Stomach (tissue), 9 donors: ENCODE measurements around the gene ZSWIM3. TPM values are rescaled to one million over a fixed set of nuclear protein-coding genes. Genes with fewer than 3 reads are reported as not detected.
A peak's percentile ranks its signal among the peaks of the same experiment; 100 is the strongest.

Experiments used
- DNase-seq, 2 donors: peaks; one replicate each; pipeline versions ENCODE4 v3.0.0 to v3.0.0-alpha.2; 2013 to 2019
- H3K27ac ChIP-seq, 5 donors: fragments of 200-600 bp in 4 of 5; sonication (generic) in 4 of 5; one replicate each; pipeline ENCODE4 v1.5.1; 2013 to 2019; ENCODE audit warnings: mild to moderate bottlenecking in 1 of 5, moderate library complexity in 1 of 5
- H3K27me3 ChIP-seq, 3 donors: fragments of 200-600 bp; sonication (generic); one replicate each; pipeline ENCODE4 v1.5.1; 2017 to 2019; ENCODE audit warnings: mixed run types in 1 of 3
- H3K36me3 ChIP-seq, 4 donors: fragments of 200-600 bp; sonication (generic); 1 replicate in 3 of 4; 2 replicates in 1 of 4; pipeline ENCODE4 v1.5.1; 2016 to 2019
- H3K4me1 ChIP-seq, 4 donors: fragments of 200-600 bp; sonication (generic); one replicate each; pipeline ENCODE4 v1.5.1; 2016 to 2019
- H3K4me3 ChIP-seq, 4 donors: fragments of 200-600 bp; sonication (generic) in 3 of 4; one replicate each; pipeline ENCODE4 v1.5.1; 2016 to 2019; ENCODE audit warnings: mild to moderate bottlenecking in 1 of 4
- H3K9me3 ChIP-seq, 4 donors: fragments of 200-600 bp; sonication (generic); one replicate each; pipeline ENCODE4 v1.5.1; 2016 to 2019
- CTCF ChIP-seq, 7 experiments: fragments of 450-650 bp in 4 of 7; fragments of 200-600 bp in 3 of 7; sonication (generic) in 3 of 7; IDR thresholded peaks; one replicate each; pipeline ENCODE4 v1.5.1; 2016 to 2019; ENCODE audit warnings: antibody characterized with exemption in 7 of 7, control low read depth in 2 of 7, mild to moderate bottlenecking in 1 of 7
- EP300 ChIP-seq: sonication (generic); formaldehyde crosslinking; IDR thresholded peaks from one replicate; pipeline ENCODE4 v1.6.1; 2017; ENCODE audit warnings: antibody characterized with exemption
- POLR2A ChIP-seq, 4 donors: fragments of 450-650 bp; IDR thresholded peaks; one replicate each; pipeline ENCODE4 v1.6.1; 2016; ENCODE audit warnings: antibody characterized with exemption in 4 of 4, control low read depth in 2 of 4, mild to moderate bottlenecking in 1 of 4, moderate library complexity in 1 of 4
- POLR2AphosphoS5 ChIP-seq, 3 donors: sonication (generic); formaldehyde crosslinking; IDR thresholded peaks; one replicate each; pipeline ENCODE4 v1.6.1; 2016; ENCODE audit warnings: antibody characterized with exemption in 3 of 3
- WGBS, 5 donors: extraction: QIAGEN DNeasy Blood & Tissue Kit in 3 of 5; methylation state at CpG; one replicate each; pipeline versions ENCODE4 v1.1.5 to v1.1.7; 2013 to 2018; 5-methylcytosine and 5-hydroxymethylcytosine counted together
- intact Hi-C: fragments of 100-400 bp; cut with DNase I; formaldehyde crosslinking; loops from one replicate; pipeline ENCODE4 v1.15.1; 2023; ENCODE audit warnings: low total_unique reads
- polyA plus RNA-seq, 3 donors: library from polyadenylated mRNA; stranded (reverse); fragments of 200-250 nt; gene quantifications; one replicate each; pipeline ENCODE4 v1.2.3, GENCODE V29; 2013
- total RNA-seq, 5 donors: library from RNA; depleted of rRNA; stranded (reverse); fragments of >200 nt; gene quantifications; one replicate each; pipeline versions ENCODE4 v1.1.0 to v1.2.3, GENCODE V29; 2014 to 2016
- donor health status: healthy with polysubstance abuse.
- donor health status: Bipolar disorder and iron deficiency.
- donor health status: healthy.

The ZSWIM3 gene
- total and polyA plus RNA-seq, 8 donors = 0.87 to 2.3 (median 1.8) TPM; not detected in 1

DNA sequence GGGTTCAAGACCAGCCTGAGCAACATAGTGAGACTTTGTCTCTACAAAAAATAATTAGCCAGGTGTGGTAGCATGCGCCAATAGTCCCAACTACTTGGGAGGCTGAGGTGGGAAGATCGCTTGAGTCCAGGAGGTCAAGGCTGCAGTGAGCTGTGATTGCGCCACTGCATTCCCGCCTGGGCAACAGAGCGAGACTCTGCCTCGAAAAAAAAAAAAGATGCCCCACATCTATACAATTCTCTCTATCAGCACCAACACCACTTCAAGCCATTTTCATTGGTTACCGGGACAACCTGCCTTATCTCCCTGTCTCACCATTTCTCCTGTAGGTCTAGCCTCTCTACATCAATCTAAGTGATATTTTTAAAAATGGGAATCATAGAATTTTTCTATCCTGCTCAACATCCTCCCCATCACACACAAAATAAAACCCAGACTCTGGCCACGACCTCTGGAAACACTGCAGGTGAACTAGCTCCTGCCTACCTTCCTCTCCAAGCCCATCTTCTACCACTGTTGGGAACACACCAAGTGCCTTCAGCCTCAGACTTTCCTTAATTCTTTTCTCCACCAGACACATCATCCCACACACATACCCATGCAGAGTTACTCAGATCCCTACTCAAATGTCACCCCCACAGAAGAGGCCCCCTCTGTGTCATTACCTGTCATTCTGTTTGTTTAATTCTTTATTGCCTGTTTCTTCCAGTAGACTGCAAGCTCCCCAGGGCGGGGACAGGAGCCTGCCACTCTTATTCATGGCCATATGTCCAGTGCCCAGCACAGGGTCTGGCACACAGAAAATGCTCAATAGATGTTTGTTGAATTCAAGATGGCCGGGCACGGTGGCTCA lies 64.1 kb downstream of the ZSWIM3 start:
- no peak for DNase-seq
- H3K4me3 ChIP-seq = no peak overlapping the region
- intact Hi-C loops = no loop called here
- no peaks in the 10 kb centered on the region for H3K9me3 ChIP-seq
- H3K27me3 ChIP-seq = no peaks in the 10 kb centered on the region
- WGBS, 5 donors = 78 to 88% (median 87%) methylated on average over 11 of the region's 11 CpGs
- no peaks in the 10 kb centered on the region for H3K36me3 ChIP-seq
- TF ChIP-seq POLR2A (IDR thresholded peaks at IDR 0.05) = no peak
- peak overlapping the region in 1 of 5 donors; percentile 83 for H3K27ac ChIP-seq
- peaks cover 28 to 65% (median 53%) of the 10 kb centered on the region in 4 donors for H3K4me1 ChIP-seq

DNA sequence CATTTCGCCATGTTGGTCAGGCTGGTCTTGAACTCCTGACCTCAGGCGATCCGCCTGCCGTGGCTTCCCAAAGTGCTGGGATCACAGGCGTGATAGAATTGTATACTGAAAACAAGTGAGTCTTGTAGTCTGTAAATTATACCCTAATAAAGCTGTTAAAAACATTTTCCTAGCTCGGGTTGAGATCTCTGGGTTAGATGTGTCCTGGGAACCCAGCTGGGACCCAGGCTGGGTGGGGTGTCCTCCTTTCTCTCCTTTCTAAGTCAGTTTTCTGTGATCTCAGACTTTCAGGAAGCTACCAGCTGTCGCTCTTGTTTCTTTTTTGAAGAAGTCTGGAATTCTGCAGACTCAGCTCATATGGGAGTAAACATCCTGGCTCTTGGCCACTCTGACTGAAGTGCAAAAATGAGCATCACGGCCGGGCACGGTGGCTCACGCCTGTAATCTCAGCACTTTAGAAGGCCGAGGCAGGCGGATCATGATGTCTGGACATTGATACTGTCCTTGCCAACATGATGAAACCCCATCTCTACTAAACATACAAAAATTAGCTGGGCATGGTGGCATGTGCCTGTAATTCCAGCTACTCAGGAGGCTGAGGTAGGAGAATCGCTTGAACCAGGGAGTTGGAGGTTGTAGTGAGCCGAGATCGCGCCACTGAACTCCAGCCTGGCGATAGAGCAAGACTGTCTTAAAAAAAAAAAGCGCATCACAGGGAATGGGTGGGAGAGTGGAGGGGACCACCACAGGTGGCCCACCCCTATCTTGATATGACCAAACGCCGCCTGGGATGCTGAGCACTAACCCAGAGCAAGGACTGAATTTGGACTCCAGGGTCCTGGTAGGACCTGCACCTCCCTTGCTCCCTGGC lies 67.2 kb downstream of the ZSWIM3 start:
- H3K4me3 ChIP-seq = no peak overlapping the region
- peaks cover 18 to 53% (median 39%) of the 10 kb centered on the region in 4 donors for H3K4me1 ChIP-seq
- intact Hi-C loops = no loop called here
- H3K27ac ChIP-seq = peak overlapping the region in 4 of 5 donors; percentile 64 to 81 (median 69)
- WGBS, 5 donors = 47 to 62% (median 57%) methylated on average over 21 of the region's 21 CpGs
- DNase-seq = peak in 1 of 2 donors; percentile 73
- no peaks in the 10 kb centered on the region for H3K36me3 ChIP-seq
- TF ChIP-seq POLR2A (IDR thresholded peaks at IDR 0.05) = no peak
- TF ChIP-seq CTCF (IDR thresholded peaks at IDR 0.05) = no peak
- no peak for TF ChIP-seq POLR2AphosphoS5 (IDR thresholded peaks at IDR 0.05)
- TF ChIP-seq EP300 = no peak
- no peaks in the 10 kb centered on the region for H3K27me3 ChIP-seq
- no peaks in the 10 kb centered on the region for H3K9me3 ChIP-seq

DNA sequence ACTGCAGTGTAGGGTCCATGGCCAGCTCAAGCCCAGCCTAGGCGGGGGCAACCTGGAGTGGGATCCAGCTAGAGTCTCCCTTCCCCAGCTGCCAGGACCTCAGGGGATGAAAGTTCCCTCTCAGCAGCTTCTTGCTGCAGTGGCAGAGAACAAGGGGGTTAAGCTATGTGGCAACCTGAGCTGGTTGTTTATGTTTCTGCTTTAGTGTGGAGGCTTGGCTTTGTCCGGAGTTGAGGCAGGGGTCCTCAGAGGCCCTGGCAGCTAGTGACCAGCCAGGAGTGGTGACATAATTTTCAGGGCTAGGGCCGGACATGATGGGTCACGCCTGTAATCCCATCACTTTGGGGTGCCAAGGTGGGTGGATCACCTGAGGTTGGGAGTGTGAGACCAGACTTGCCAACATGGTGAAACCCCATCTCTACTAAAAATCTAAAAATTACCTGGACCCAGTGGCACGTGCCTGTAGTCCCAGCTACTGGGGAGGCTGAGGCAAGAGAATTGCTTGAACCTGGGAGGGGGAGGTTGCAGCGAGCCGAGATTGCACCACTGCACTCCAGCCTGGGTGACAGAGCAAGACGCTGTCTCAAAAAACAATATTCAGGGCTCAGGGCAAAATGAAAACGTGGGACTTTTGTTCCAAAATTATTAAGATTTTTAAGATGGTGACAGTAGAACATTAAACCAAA lies 68.5 kb downstream of the ZSWIM3 start:
- intact Hi-C loops = no loop called here
- Histone ChIP-seq H3K27ac (peak overlapping the region in 2 of 5 donors; percentile 70 to 81), H3K4me1 (peaks cover 18 to 42% (median 29%) of the 10 kb centered on the region in 4 donors), H3K9me3 (no peaks in the 10 kb centered on the region), H3K27me3 (no peaks in the 10 kb centered on the region), H3K4me3 (no peak overlapping the region), H3K36me3 (no peaks in the 10 kb centered on the region)
- no peak for DNase-seq
- no peak for TF ChIP-seq POLR2A (IDR thresholded peaks at IDR 0.05)
- TF ChIP-seq EP300 = no peak
- no peak for TF ChIP-seq CTCF (IDR thresholded peaks at IDR 0.05)
- TF ChIP-seq POLR2AphosphoS5 (IDR thresholded peaks at IDR 0.05) = no peak
- 59 to 74% (median 64%) methylated on average over 8 to 9 of the region's 9 CpGs for WGBS, 5 donors

DNA sequence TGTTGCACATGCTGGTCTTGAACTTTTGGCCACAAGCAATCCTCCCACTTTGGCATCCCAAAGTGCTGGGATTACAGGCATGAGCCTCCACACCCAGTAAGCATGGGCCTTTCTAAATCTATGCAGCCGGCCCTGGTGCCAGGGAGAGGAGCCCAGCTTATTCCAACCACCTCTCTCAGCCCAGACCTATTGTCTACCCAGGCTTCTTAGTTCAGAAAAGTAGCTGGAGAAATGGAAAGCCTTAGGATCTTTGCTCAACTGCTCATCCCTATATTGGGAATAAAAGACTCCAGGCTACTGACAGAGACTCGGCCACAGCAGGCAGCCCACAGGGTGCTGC lies 69.3 kb downstream of the ZSWIM3 start:
- intact Hi-C loops = no loop called here

More for the DNA sequence above, 69.3 kb downstream of the ZSWIM3 start:
- Histone ChIP-seq H3K9me3 (no peaks in the 10 kb centered on the region), H3K36me3 (no peaks in the 10 kb centered on the region), H3K4me3 (no peak overlapping the region), H3K4me1 (peaks cover 18 to 42% (median 28%) of the 10 kb centered on the region in 4 donors), H3K27ac (peak overlapping the region in 1 of 5 donors; percentile 26), H3K27me3 (no peaks in the 10 kb centered on the region)
- 61 to 92% (median 66%) methylated on average over 2 of the region's 2 CpGs for WGBS, 5 donors
- no peak for DNase-seq
- TF ChIP-seq POLR2AphosphoS5 (IDR thresholded peaks at IDR 0.05) = no peak
- no peak for TF ChIP-seq EP300
